Hepatocyte (in vitro differentiated cells): ENCODE data around the gene DDX54. TPM values are rescaled to one million over a fixed set of nuclear protein-coding genes. Genes with fewer than 3 reads are reported as not detected.

Experiments
- DNase-seq: peaks from one replicate; pipeline ENCODE4 v3.0.0-alpha.2; 2016; ENCODE audit warnings: low spot score
- H2AFZ ChIP-seq: fragments of 200-600 bp; sonication (generic); 2 replicates; pipeline ENCODE4 v1.6.0; 2016; ENCODE audit warnings: antibody characterized with exemption, mild to moderate bottlenecking
- H3K27ac ChIP-seq: fragments of 200-600 bp; sonication (generic); 2 replicates; pipeline ENCODE4 v1.5.1; 2016; ENCODE audit warnings: mild to moderate bottlenecking
- H3K27me3 ChIP-seq: fragments of 200-600 bp; sonication (generic); 2 replicates; pipeline ENCODE4 v1.6.1; 2016
- H3K36me3 ChIP-seq: fragments of 200-600 bp; sonication (generic); replicated peaks from 2 replicates; pipeline ENCODE4 v1.5.1; 2016; ENCODE audit warnings: low read depth; ENCODE audit not compliant: insufficient read depth
- H3K4me1 ChIP-seq: fragments of 200-600 bp; sonication (generic); 2 replicates; pipeline ENCODE4 v1.5.1; 2016; ENCODE audit warnings: mild to moderate bottlenecking, moderate library complexity; ENCODE audit not compliant: insufficient read depth
- H3K4me2 ChIP-seq: fragments of 200-600 bp; sonication (generic); 2 replicates; pipeline ENCODE4 v1.6.0; 2016
- H3K4me3 ChIP-seq: fragments of 200-600 bp; sonication (generic); 2 replicates; pipeline ENCODE4 v1.5.1; 2016; ENCODE audit warnings: mild to moderate bottlenecking
- H3K79me2 ChIP-seq: fragments of 200-600 bp; sonication (generic); 2 replicates; pipeline ENCODE4 v1.6.0; 2017; ENCODE audit warnings: mild to moderate bottlenecking
- H3K9me2 ChIP-seq: fragments of 200-600 bp; sonication (generic); replicated peaks from 2 replicates; pipeline ENCODE4 v1.6.0; 2017; ENCODE audit warnings: mild to moderate bottlenecking; ENCODE audit not compliant: insufficient read depth
- H3K9me3 ChIP-seq: fragments of 200-600 bp; sonication (generic); 2 replicates; pipeline ENCODE4 v1.5.1; 2016; ENCODE audit warnings: low read depth, mild to moderate bottlenecking
- H4K20me1 ChIP-seq: fragments of 200-600 bp; sonication (generic); 2 replicates; pipeline ENCODE4 v1.6.0; 2016; ENCODE audit warnings: mild to moderate bottlenecking; ENCODE audit not compliant: insufficient read depth, poor library complexity, severe bottlenecking
- EZH2 ChIP-seq: fragments of 200-600 bp; sonication (generic); IDR thresholded peaks from 2 replicates; pipeline ENCODE4 v1.6.1; 2016; ENCODE audit warnings: antibody characterized with exemption, mild to moderate bottlenecking, borderline replicate concordance
- EZH2phosphoT487 ChIP-seq: fragments of 200-600 bp; sonication (generic); IDR thresholded peaks from one replicate; pipeline ENCODE4 v1.6.1; 2018; ENCODE audit warnings: antibody characterized with exemption, mild to moderate bottlenecking, low read depth, moderate library complexity; ENCODE audit not compliant: unreplicated experiment, severe bottlenecking
- WGBS: methylation state at CpG from one replicate; pipeline ENCODE4 v1.1.6; 2016; ENCODE audit warnings: low lambda C conversion rate; ENCODE audit errors: missing lambda C conversion rate; 5-methylcytosine and 5-hydroxymethylcytosine counted together
- polyA plus RNA-seq: library from polyadenylated mRNA; unstranded; fragments of >200 nt; fragmentation: Nextera tagmentation; extraction: Ambion mirVana; gene quantifications from 2 replicates; pipeline ENCODE4 v1.2.1, GENCODE V29; 2016
- total RNA-seq: library from RNA; depleted of rRNA; stranded (reverse); fragments of >200 nt; gene quantifications from 2 replicates; pipeline ENCODE4 v1.2.3, GENCODE V29; 2014
- TF ChIP-seq, protein P1 (sequence below): fragments of 200-600 bp; sonication (generic); IDR thresholded peaks from 2 replicates; pipeline ENCODE4 v1.5.1; 2016; ENCODE audit warnings: antibody characterized with exemption, mild to moderate bottlenecking; ENCODE audit not compliant: poor library complexity

DDX54 gene
- total and polyA plus RNA-seq, 2 experiments from 2014 or later = 37.8 to 52.6 TPM

DNA sequence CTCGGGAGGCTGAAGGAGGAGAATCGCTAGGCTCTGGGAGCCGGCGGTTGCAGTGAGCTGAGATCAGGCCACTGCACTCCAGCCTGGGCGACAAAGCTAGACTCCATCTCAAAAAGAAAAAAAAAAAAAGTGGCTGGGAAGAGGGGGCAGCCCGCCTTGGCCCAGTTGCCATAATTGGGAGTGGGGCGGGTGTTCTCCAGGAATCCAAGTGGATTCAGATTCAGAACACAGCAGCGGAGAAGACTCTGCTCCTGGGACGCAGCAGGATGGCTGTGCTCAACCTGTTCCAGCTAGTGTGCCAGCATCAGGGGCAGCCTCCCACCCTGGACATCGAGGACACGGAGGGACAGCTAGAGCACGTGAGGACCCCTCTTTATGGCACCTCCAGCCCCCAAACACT, 30.2 kb downstream of the DDX54 start:
- no peak for DNase-seq
- no peak overlapping the region for H3K4me2 ChIP-seq
- 81% methylated on average over 12 of the region's 12 CpGs for WGBS
- peaks cover 49% of the 10 kb centered on the region for H3K27me3 ChIP-seq
- TF ChIP-seq, protein P1, sequence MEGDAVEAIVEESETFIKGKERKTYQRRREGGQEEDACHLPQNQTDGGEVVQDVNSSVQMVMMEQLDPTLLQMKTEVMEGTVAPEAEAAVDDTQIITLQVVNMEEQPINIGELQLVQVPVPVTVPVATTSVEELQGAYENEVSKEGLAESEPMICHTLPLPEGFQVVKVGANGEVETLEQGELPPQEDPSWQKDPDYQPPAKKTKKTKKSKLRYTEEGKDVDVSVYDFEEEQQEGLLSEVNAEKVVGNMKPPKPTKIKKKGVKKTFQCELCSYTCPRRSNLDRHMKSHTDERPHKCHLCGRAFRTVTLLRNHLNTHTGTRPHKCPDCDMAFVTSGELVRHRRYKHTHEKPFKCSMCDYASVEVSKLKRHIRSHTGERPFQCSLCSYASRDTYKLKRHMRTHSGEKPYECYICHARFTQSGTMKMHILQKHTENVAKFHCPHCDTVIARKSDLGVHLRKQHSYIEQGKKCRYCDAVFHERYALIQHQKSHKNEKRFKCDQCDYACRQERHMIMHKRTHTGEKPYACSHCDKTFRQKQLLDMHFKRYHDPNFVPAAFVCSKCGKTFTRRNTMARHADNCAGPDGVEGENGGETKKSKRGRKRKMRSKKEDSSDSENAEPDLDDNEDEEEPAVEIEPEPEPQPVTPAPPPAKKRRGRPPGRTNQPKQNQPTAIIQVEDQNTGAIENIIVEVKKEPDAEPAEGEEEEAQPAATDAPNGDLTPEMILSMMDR = no peak
- TF ChIP-seq EZH2phosphoT487 = no peak
- H3K79me2 ChIP-seq = no peaks in the 10 kb centered on the region
- no peaks in the 10 kb centered on the region for H3K9me3 ChIP-seq
- peaks cover 10% of the 10 kb centered on the region for H3K4me1 ChIP-seq
- no peaks in the 10 kb centered on the region for H4K20me1 ChIP-seq
- H3K9me2 ChIP-seq = no peaks in the 10 kb centered on the region
- H3K27ac ChIP-seq = no peak overlapping the region
- no peaks in the 10 kb centered on the region for H3K36me3 ChIP-seq
- no peak overlapping the region for H2AFZ ChIP-seq
- no peak overlapping the region for H3K4me3 ChIP-seq

DNA sequence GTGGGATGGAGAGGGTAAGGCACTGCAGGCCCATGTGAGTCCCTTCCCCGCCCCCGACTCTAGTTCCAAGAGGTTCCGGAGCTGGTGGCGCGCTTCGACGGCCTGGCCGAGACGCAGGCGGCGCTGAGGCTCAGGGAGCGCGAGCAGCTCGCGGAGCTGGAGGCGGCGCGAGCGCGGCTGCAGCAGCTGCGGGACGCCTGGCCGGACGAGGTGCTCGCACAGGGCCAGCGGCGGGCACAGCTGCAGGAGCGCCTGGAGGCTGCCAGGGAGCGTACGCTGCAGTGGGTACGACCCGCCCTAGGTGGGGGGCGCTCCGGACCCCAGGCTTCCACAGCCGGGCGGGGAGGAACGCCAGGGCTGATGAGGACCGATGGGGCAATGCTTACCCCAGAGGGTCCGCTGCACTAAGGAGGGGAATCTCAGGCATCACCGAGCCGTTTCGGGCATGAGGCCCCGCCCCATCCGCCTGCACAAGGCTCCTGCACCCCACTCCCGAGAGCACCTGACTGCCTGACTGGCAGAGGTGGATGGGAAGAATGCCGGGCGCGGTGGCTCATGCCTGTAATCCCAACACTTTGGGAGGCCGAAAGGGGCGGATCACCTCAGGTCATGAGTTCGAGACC, 30.8 kb downstream of the DDX54 start:
- Histone ChIP-seq H3K4me1 (peaks cover 11% of the 10 kb centered on the region), H4K20me1 (no peaks in the 10 kb centered on the region), H2AFZ (no peak overlapping the region), H3K79me2 (no peaks in the 10 kb centered on the region), H3K4me2 (peak overlapping the region; percentile 74), H3K9me3 (no peaks in the 10 kb centered on the region), H3K27ac (no peak overlapping the region), H3K9me2 (no peaks in the 10 kb centered on the region), H3K4me3 (no peak overlapping the region), H3K27me3 (peaks cover 49% of the 10 kb centered on the region), H3K36me3 (no peaks in the 10 kb centered on the region)
- peak; percentile 48 for DNase-seq
- 10% methylated on average over 48 of the region's 51 CpGs for WGBS
- no peak for TF ChIP-seq EZH2phosphoT487
- TF ChIP-seq EZH2 = no peak
- TF ChIP-seq, protein P1 = no peak

DNA sequence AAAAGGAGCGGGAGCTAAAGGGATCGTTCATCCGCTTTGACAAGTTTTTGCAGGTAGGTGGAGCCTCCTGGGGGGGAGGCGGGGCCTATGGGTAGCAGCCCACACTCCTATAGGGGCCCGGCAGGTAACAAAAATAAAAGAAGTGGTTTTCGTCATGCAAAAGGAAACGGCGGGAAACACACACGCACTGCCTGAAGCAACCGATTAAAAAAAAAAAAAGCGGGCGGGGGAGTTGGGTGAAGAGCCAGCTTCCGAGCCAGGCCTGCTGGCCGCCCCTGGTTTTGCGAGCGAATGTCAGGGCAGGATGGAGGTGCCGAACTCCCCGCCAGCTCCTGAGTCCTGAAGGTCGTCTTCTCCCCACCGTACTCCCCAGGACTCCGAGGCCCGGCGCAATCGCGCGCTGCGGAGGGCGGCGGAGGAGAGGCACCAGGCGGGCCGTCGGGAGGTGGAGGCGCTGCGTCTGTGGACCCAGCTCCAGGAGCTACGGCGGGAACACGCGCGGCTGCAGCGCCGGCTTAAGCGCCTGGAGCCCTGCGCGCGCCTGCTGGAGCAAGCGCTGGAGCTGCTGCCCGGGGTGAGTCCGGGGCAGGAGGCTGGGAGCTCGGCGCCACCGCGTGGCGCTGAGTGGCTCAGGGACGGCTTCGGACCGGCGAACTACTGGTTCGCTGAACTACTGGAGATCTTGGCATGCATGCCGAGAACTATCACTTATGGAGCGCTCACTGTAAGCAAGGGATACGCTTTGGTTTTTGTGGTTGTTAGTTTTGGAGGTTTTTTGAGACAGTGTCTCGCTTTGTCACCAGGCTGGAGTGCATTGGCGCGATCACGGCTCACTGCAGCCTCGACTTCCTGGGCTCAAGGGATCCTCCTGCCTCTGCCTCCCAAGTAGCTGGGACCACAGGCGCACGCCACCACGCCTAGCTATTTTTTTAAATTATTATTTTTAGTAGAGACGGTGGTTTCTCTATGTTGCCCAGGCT, 32.2 kb downstream of the DDX54 start:
- DNase-seq = peak; percentile 83
- Histone ChIP-seq H2AFZ (peak overlapping the region; percentile 31), H3K36me3 (no peaks in the 10 kb centered on the region), H3K4me2 (peak overlapping the region; percentile 99), H3K9me3 (no peaks in the 10 kb centered on the region), H3K4me3 (no peak overlapping the region), H3K27ac (no peak overlapping the region), H3K9me2 (no peaks in the 10 kb centered on the region), H3K79me2 (no peaks in the 10 kb centered on the region), H4K20me1 (no peaks in the 10 kb centered on the region), H3K4me1 (peaks cover 15% of the 10 kb centered on the region), H3K27me3 (peaks cover 49% of the 10 kb centered on the region)
- TF ChIP-seq EZH2phosphoT487 = no peak
- TF ChIP-seq, protein P1 = peak; percentile 52
- no peak for TF ChIP-seq EZH2
- WGBS = 10% methylated on average over 69 of the region's 70 CpGs
